ENCODE data around the gene HMGN3.

GRCh38 chr6:79249136-79249535 is 14.7 kb upstream of the HMGN3 start:
- no peak for TF ChIP-seq CTCF (conservative IDR thresholded peaks at IDR 0.05 in 1 of 2, IDR thresholded peaks at IDR 0.05 in 1 of 2; ENCODE audit: low read depth in 1 of 2, low read length in 2 of 2)
- TF ChIP-seq EZH2 (IDR thresholded peaks at IDR 0.05; ENCODE audit: low read length, missing control alignments), result no peak
